Gastrocnemius medialis (tissue), 4 donors: Measurements from ENCODE around the gene PSMD7.

Experiments
- CTCF ChIP-seq, 5 experiments: fragments of 450-650 bp in 3 of 5; fragments of 200-600 bp in 2 of 5; sonication (generic) in 2 of 5; IDR thresholded peaks in 4 of 5; conservative IDR thresholded peaks in 1 of 5; 1 replicate in 4 of 5; 2 replicates in 1 of 5; pipeline ENCODE4 v1.5.1; 2016 to 2019; ENCODE audit warnings: antibody characterized with exemption in 5 of 5, mild to moderate bottlenecking in 3 of 5, moderate library complexity in 3 of 5
- POLR2A ChIP-seq, 2 donors: fragments of 450-650 bp; IDR thresholded peaks; one replicate each; pipeline ENCODE4 v1.6.1; 2017; ENCODE audit warnings: antibody characterized with exemption in 2 of 2, mild to moderate bottlenecking in 2 of 2, moderate library complexity in 2 of 2

- no peak for TF ChIP-seq CTCF (IDR thresholded peaks at IDR 0.05 in 4 of 5, conservative IDR thresholded peaks at IDR 0.05 in 1 of 5)
- TF ChIP-seq POLR2A (IDR thresholded peaks at IDR 0.05), result no peak
Observed at GRCh38 chr16:74261068-74261467, 35.5 kb upstream of the PSMD7 start.
